Activated CD8-positive, alpha-beta memory T cell treated with anti-CD3 and anti-CD28 coated beads, Interleukin-2, amount 50 U/mL, for 1 hour (primary cell): Measurements from ENCODE around the gene UPK2.

Experiments used
- DNase-seq: peaks from one replicate; pipeline ENCODE4 v3.0.0-alpha.2; 2020; ENCODE audit errors: extremely low read depth

Gene UPK2

GRCh38 chr11:118917481-118918127 lies 38.5 kb upstream of the UPK2 start:
- no peak for DNase-seq

GRCh38 chr11:118918128-118918685 lies 37.9 kb upstream of the UPK2 start:
- no peak for DNase-seq

- DNase-seq = no peak
Measured at GRCh38 chr11:118918686-118919280, 37.3 kb upstream of the UPK2 start.

- no peak for DNase-seq
Measured at GRCh38 chr11:118921121-118921928, 34.8 kb upstream of the UPK2 start.

- DNase-seq = no peak
Measured at GRCh38 chr11:118921929-118922744, 34.0 kb upstream of the UPK2 start.

GRCh38 chr11:118922745-118923627 lies 33.1 kb upstream of the UPK2 start:
- no peak for DNase-seq

- no peak for DNase-seq
Measured at GRCh38 chr11:118923721-118924587, 32.1 kb upstream of the UPK2 start.

GRCh38 chr11:118924591-118925585 lies 31.2 kb upstream of the UPK2 start:
- DNase-seq = no peak

- DNase-seq = no peak
Measured at GRCh38 chr11:118927554-118928100, 28.5 kb upstream of the UPK2 start.

GRCh38 chr11:118928101-118928869 lies 27.8 kb upstream of the UPK2 start:
- peak; percentile 96 for DNase-seq

GRCh38 chr11:118928870-118929500 lies 27.1 kb upstream of the UPK2 start:
- DNase-seq = no peak

- DNase-seq = no peak
Measured at GRCh38 chr11:118929501-118930093, 26.5 kb upstream of the UPK2 start.

- DNase-seq = no peak
Measured at GRCh38 chr11:118930094-118930712, 25.9 kb upstream of the UPK2 start.

GRCh38 chr11:118931571-118931970 lies 24.5 kb upstream of the UPK2 start:
- no peak for DNase-seq

- no peak for DNase-seq
Measured at GRCh38 chr11:118933486-118933885, 22.6 kb upstream of the UPK2 start.

- no peak for DNase-seq
Measured at GRCh38 chr11:118935376-118935775, 20.7 kb upstream of the UPK2 start.
